ENCODE data around the gene SLC39A1.
"Not testable (repeated sequence)": the region's sequence is repeated elsewhere in the genome, so short reads cannot be mapped to it uniquely, and the experiment has no call there.

Gene SLC39A1

GRCh38 chr1:153929426-153929825 lies 33.9 kb downstream of the SLC39A1 start:
- no peak for DNase-seq (ENCODE audit: low read depth, low spot score)

DNA sequence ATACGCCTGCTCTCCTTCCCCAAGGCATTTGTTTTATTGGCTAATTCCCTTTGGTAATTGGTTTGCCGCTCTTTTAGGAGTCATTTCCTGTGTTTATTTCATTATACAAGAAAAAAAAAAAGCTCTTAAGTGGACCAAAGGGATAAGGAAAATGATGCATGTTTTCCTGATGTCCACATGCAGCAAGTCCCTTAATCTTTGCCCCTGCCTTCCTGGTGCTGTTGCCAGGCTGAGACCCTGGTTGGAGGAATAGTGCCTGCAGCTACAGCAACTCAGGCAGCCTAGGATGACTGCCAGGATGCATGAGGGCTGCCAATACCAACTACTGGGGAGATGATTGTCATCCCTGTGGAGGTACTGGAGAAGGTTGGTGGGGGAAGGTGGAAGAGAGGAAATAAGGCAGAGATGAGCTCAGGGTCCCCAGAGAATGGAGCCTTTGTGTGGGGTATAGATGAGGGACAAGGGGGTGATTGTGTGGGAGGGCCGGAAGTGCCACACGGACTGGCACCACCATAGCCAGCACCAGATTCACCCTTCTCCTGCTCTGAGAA lies 34.5 kb downstream of the SLC39A1 start:
- no peak for DNase-seq (ENCODE audit: low read depth, low spot score)

DNA sequence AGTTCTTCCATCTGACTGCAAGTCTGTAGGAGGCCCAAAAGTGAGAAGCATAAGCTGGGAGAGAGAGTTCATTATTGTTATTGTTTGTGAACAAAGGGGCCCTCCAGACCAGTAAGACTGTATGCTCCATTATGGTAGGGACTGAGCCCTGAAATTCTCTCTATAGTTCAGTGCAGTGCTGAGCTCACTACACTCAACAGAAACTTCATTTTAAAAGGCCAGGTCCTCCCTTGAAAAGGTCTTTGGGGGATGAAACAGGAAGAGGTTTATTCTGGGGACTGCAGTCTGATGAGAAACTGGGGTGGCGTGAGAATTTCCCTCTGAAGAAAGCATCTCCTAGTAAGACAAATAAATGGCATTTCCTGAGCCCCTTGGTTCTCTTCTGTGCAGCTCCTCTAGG lies 35.1 kb downstream of the SLC39A1 start:
- DNase-seq (ENCODE audit: low read depth, low spot score), result no peak

GRCh38 chr1:153926405-153926804 lies 36.9 kb downstream of the SLC39A1 start:
- no peak for DNase-seq (ENCODE audit: low read depth, low spot score)

DNA sequence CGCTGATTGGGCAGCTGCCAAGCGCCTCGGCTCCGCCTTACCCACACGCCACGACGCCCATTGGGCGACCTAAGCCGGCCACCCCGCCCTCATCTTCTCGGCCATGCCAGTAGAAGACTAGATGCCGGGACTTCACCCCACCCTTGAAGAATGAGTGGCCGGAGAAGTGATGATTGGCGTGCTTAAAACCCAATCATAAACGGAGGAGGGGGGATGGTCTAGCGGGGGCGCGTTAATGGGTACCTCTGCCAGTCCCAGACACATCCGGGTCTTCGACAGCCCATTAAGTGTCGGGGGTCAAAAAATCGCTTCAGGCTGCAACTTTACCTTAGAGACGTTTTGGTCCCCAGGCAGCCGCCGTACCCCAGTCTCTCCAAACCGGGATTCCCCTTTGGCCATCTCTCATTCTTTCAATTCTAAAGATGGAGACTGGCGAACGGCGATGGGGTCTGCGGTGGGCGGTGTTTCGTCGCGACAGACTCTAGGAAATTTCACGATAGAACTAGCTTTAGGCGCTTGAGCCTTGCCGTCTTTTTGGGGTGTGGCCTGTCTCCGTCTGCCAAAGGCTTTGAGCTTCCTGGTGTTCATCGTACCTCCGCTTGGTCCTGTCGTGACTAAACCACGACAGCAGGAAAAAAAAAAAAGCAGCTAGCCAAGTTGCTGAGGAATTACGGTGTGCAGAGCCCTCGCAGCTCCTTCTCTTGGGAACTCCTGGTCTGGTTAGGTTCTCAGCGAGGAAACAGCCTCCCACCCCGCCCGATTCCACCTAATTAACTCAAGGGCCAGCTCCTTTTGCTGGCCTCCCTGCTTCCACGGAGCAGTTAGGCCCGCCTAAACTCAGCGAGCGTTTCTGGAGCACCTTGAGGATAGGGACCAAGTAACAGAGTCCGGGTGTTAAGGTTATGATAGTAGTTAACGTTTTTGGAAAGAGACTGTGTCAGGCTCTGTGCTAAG lies 40.1 kb downstream of the SLC39A1 start, which contains the start of gene GATAD2B:
GATAD2B (minus strand) TSS at position 1 of the 954 bp plus-strand sequence. CDS start 94,625 bp downstream, outside the sequence.
- DNase-seq (ENCODE audit: low read depth, low spot score), result peak; percentile 100

DNA sequence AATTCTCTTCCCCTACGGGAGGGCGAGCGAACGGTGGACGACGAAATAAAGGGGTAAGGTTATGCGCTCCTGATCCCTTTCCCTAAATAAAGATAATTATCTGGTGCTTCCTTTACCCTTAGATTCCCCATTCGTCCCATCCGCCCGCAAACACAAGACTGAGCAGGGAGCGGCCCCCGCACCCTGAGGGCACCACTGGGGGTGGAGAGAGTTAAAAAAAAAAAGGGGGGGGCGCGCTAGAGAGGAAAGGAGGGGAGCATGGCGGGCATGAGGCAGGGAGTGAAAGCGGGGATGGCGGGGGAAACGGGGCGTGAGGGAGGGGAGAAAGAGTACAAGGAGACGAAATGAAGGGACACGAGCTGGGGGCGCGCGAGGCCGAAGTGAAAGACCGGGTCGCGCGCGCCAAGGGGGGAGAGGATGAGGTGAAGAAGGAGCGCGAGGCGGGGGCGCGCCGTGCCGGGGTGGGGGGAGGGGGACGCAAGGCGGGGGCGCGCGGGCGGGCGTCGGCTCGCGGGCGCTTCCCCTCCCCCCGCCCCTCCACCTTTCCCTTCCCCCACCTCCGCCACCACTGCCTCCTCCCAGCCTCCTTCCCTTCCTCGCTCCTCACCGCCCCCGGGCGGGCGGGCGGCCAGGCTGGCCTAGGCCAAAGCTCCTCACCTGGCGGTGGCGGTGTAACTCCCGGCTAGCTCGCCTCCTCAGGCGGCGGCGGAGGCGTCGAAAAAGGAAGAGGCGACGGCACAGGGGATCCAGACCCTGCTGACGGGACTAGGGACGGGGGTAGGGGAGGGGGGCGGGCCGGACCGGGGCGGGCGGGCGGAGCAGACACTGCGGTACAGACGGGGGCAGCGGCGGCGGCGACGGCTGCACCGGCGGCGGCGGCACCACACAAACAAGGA lies 41.0 kb downstream of the SLC39A1 start:
- no peak for DNase-seq (ENCODE audit: low read depth, low spot score)

- DNase-seq (ENCODE audit: low read depth, low spot score), result no peak
Measured at GRCh38 chr1:153921803-153922075, 41.6 kb downstream of the SLC39A1 start.

- no peak for DNase-seq (ENCODE audit: low read depth, low spot score)
Measured at GRCh38 chr1:153921080-153921802, 42.1 kb downstream of the SLC39A1 start.

DNA sequence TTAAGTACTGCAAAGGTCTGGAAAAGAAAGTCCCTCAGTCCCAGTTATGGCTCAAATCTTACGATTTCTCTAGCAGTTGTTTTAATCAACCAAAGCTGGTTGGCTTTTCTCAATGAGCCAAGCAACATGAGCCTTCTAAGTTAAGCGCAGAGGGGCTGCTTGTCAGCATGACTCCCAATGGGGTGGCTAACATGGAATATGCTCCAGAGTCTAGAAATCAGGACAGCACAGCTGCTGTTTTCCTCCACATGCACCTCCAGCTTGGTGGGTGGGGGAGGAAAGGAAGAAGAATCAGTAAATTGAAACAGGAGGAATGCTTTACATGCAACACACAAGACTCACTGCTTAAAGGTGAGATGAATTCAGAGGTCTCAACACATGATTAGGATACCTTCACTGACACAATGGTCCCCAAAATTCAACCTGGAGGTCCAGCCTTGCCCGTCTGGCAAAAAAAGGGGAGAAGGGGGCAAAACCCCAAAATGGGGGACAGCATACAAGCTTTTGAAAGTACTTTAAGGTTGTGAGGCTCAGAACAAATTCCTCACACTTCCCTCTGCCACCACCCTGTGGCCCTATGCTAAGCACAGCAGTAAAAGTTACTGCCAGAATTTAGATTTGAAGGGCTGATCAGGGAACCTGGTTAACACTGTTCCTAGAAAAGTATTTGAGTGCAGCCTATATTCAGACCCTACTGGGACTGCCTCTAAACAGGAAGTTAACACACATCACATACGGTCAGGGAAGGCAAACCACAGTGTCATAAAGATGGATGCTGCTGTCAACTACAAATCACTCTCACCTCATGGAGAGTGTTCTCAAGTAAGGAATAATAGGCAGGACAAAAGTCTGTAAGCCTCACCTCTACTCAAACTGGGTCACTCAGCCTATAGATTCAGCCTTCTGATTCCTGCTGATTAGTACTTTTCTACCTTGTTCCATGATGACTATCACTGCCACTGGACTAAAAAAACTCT lies 43.2 kb downstream of the SLC39A1 start:
- DNase-seq (ENCODE audit: low read depth, low spot score), result no peak

- DNase-seq (ENCODE audit: low read depth, low spot score), result no peak
Measured at GRCh38 chr1:153916297-153916696, 47.0 kb downstream of the SLC39A1 start.

- DNase-seq (ENCODE audit: low read depth, low spot score), result no peak
Measured at GRCh38 chr1:153912349-153912748, 51.0 kb downstream of the SLC39A1 start.

DNA sequence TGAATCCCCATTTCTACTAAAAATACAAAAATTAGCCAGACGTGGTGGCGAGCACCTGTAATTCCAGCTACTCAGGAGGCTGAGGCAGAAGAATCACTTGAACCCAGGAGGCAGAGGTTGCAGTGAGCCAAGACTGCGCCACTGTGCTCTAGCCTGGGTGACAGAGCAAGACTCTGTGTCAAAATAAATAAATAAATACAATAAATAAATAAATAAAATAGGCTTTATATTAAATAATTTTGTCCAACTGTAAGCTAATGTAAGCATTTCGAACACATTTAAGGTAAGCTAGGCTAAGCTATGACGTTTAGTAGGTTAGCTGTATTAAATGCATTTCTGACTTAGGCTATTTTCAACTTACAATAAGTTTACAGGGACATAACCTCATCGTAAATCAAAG lies 52.8 kb downstream of the SLC39A1 start:
- DNase-seq (ENCODE audit: low read depth, low spot score), result not testable (repeated sequence)
